GM20000 (cell line): ENCODE measurements around the gene KIF5A.

Experiments
- DNase-seq: peaks from one replicate; pipeline ENCODE4 v3.0.0; 2012; ENCODE audit warnings: low spot score
- CTCF ChIP-seq: IDR thresholded peaks from 2 replicates; pipeline ENCODE4 v1.5.1; 2012; ENCODE audit warnings: mild to moderate bottlenecking, control low read depth; ENCODE audit errors: extremely low read depth, missing control alignments

KIF5A gene

DNA sequence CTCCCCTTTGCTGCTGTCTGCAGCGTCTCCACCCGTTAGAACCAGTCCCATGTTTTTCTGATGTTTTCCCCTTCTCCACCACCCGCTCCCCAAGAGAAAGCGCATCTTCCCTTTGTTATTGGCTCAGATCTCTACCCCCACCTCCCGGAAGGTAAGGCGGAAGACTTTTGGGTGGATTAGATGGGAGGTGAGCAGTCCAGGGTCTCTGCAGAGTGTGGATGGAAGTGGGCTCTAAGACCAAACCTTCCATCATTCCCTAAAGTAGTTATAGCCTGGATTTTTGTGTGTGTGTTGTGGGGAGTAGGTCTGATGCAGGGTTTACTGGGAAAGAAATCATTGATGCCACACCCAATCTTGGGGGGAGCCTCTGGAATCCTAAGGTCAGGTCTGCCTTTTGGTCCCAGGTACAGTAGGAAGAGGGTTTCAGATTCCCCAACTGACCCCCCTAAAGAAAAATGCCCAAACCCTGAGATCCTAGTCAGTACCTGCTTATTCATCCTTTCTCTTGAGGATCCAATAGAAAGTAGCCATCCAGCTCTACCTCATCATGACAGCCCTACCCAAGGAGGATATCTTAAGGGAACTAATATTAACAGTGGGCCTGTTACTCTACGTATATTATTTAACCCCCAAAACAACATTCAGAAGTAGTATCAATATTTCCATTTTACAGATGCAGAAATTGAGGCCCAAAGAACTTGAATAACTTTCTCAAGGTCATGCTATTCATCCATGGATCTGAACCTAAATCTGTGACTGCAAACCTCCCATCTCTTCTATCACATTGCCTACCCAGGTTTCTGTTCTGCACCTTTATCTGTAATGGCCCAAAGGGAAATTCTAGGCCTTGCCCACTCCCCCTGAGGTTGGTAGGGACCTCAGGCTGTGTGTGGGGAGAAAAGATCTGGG, 1.1 kb downstream of the KIF5A start:
- no peak for TF ChIP-seq CTCF
- DNase-seq: no peak

DNA sequence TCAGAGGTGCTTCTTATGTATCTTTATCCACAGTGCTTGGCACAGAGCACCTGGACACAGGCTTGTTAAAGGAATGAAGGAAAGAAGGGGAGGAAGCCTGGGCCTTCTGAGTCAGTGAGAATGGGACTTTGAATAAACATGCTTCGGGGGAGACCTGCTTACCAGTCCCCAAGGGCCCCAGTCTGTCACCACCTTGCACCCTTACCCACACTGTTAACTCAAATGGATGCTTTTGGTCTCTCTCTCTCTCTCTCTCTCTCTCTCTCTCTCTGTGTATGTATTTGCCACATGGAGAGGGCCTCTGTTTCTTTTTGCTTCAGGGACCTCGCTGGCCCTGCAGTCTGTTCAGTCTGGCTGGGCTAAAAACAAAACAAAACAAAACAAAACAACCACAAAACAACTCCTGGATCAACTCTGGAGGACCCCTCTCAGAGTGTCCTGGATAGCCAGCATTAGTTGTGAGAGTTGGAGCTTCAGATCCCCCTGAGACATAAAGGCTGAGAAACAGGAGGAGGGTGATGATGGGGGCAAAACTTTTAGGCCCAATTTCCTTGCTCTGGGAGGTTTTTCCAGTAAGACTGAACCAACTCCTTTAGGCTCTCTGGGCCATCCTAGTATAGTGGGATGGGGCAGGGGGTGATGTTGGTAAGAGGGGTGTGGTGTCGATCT, 1.9 kb downstream of the KIF5A start:
- DNase-seq: no peak
- no peak for TF ChIP-seq CTCF

DNA sequence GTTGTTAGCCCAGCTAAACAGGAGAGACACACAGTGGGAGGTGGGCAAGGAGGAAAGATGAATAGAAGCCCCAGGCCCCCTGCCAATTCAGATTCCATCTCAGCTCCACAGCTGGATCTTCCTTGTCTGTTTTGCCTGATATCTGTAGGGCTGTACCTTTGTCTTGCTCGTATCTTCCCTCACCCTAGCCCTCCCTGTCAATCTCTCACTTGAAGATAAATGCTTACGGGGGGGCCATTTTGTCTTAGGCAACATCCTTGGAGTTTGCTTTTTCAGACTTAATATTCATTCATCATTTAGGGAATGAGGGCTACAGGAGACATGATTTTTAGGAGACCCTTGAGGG, 2.4 kb downstream of the KIF5A start:
- no peak for DNase-seq
- TF ChIP-seq CTCF: no peak

GRCh38 chr12:57552835-57553313, 3.0 kb downstream of the KIF5A start:
- no peak for TF ChIP-seq CTCF
- DNase-seq: no peak

- TF ChIP-seq CTCF: no peak
- no peak for DNase-seq
Observed at GRCh38 chr12:57553343-57554202, 3.7 kb downstream of the KIF5A start.

GRCh38 chr12:57554453-57554852, 4.6 kb downstream of the KIF5A start:
- no peak for TF ChIP-seq CTCF
- DNase-seq: no peak
